GM21381 (cell line): ENCODE measurements around the gene UVSSA.

Experiments used
- ATAC-seq: cut with Tn5 transposase; IDR thresholded peaks from one replicate; pipeline ENCODE4 v1.9.1; 2021; ENCODE audit warnings: mild to moderate bottlenecking, moderate library complexity; ENCODE audit not compliant: unreplicated experiment

The UVSSA gene

GRCh38 chr4:1406394-1406980, 59.5 kb downstream of the UVSSA start, which contains the start of gene NKX1-1:
TSS of gene NKX1-1 (minus strand) at chr4:1406442. CDS start at chr4:1406442, 0 bp downstream.
- no peak for ATAC-seq

DNA sequence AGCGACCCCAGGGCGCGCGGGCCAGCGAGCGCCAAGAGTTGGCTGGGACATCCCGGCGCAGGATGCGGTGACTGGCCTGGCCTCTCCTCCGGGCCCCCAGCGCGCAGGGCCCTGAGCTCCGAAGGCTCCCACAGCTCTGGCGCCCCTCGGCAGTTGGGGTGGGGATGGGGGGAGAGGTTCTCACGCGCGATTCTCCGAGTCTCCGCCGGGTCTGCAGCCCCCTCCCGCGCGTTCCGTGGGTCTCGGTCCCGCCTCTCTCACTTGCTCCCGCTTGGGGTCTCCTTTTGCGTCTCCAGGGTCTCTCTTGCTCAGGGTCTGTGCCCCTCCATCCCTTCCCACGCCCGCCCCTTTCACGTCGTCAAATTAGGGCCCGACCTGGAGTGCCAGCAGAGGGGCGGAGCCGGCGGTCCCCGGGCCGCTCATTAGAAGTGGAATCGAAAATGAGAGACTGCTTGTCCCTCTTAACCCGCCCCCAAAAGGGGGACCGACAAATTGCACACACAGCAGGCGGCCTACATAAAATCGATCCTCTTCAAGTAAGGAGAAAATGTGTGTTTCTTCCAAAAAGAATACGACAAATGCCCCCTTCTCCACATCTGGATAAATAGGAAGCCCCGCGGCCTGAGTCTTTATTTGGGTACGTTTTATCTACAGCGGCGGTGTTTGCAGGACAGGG, 60.1 kb downstream of the UVSSA start:
- no peak for ATAC-seq

GRCh38 chr4:1407657-1408333, 60.8 kb downstream of the UVSSA start:
- no peak for ATAC-seq

DNA sequence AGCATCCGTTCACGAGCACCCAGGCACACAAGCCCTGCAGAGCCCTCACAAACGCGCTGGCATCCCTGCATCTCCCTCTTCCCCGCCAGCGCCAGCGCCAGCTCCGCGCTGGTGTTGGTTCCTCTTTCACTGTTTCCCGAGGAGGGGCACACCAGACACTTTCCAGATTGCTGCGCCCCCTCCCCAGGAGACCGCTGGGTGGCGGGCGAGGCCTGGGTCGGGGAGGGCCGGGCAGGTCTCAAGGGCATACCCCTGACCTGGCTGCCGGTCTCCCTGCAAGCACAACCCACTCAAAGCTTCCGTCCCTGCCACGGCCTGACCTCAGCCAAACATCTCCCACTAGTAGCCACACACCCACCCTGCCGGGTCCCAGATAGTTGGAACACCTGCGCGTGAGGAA, 61.4 kb downstream of the UVSSA start:
- ATAC-seq, result no peak

DNA sequence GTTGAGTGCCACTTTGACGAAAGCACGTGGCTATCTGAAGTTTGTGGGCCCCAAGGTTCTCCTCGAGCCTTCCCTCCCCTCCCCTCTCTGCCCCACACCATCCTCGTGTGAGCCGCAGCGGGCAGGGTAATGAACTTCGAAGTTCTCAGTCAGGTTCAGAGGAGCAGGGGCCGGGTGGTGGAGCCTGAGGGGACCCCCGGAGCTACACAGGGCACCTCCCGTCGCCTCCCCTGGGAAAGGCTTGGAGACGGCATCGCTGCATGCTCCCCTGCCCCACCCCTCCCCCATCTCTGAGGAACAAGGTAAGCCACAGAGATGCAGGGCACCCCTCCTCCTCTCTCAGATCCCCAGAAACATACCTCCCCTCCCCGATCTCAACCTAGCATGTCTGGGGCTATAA, 62.1 kb downstream of the UVSSA start:
- no peak for ATAC-seq

DNA sequence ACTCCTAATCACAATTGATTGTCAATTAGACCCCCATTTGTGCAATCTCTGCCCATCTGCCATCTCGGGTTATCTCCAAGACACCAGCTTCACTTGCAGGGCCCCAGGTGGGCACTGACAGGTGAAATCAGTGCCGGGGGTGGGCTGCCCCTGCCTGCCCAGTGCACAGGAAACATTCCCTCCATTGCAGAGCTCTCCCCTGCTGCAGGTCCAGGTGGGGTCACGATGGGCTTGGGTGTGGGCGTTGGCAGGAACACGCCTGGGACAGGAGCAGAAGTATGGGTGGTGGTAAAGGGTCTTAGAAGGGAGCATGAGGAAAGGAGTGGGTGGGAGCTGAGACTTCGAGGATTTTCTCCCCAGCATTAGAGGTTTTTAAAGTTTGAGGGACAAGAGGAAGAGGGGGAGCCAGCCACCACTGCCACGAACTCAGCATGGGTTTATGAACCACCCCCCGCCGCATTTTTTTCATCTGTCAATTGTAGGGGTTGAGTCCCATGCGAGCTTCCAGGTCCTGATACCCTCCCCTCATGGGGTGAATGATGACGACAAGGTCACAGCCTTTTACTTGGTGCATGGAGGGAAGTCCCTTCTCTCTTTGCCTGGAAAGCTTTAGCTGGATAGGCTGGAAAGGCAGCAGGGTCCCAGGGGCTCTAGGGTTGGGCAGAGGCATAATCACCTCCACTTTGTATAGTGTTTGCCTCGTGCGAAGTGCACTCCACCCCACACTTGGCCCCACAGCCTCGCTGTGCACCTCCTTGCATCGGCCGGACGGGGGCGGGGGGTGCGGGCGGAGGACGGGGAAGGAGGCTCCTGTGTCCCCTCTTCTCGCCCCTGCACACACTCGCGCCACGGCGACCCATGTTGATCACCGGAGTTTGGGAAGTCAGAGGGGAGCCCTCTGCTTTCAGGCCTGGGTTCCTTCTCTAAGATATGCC, 62.8 kb downstream of the UVSSA start:
- no peak for ATAC-seq

GRCh38 chr4:1410491-1411325, 63.7 kb downstream of the UVSSA start:
- ATAC-seq, result no peak

- ATAC-seq, result no peak
These were observed 64.7 kb downstream of the UVSSA start for GRCh38 chr4:1411436-1412375.

DNA sequence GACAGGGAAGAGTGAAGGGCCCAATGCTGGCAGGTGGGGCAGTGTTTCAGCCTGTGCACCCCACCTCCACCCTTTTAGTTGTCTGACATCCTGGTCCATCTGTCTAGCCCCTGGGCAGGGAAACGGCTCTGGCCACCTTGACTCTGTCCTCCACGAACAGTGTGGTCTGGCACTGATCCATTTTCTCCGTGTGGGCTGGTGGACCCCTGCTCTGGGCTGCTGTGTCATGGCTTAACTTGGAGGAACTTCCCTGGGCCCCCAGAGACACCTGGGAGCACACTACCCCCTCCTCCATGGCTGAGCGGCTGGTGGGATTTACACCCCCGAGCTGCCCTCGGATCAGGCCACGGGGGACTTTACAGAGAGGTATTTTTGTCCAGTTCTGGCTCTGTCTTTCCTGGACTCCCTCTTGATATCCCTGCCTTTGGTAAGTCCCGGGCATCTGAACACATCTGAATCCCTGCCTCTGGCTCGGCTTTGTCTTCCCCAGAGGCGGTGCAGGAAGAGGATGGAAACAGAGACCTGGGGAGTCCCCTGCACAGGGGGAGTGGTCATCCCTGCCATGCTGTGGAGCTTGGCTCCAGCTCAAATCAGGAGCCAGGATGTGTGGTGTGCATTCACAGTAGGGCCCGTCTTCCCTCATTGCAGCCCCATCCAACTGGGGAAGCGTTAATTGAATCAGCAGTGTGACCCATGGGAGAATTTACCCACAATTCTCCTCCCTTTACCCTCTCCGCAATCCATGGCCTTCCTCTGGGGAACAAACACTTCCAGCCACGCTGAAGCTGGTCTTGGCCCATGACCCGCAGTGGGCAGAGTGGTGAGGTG, 65.6 kb downstream of the UVSSA start:
- ATAC-seq, result no peak

GRCh38 chr4:1413204-1413663, 66.2 kb downstream of the UVSSA start:
- ATAC-seq, result no peak

- ATAC-seq, result no peak
These were observed 66.9 kb downstream of the UVSSA start for GRCh38 chr4:1413687-1414479.

GRCh38 chr4:1414831-1415680, 68.0 kb downstream of the UVSSA start:
- ATAC-seq, result no peak

DNA sequence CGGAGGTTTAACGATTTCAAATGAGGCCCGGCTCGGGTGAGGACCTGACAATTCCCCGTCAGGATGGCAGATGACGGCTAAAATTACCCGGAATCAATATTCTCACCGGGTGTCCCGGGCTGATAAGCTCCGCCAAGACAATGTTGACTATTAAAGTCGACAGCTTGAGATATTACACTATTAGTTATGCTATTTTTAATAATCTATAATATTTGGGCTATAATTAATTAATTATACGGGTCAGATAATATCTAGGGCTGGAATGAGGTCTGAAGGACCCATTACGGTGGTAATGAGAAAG, 68.6 kb downstream of the UVSSA start:
- no peak for ATAC-seq

- ATAC-seq, result no peak
These were observed 69.3 kb downstream of the UVSSA start for GRCh38 chr4:1416051-1416947.

DNA sequence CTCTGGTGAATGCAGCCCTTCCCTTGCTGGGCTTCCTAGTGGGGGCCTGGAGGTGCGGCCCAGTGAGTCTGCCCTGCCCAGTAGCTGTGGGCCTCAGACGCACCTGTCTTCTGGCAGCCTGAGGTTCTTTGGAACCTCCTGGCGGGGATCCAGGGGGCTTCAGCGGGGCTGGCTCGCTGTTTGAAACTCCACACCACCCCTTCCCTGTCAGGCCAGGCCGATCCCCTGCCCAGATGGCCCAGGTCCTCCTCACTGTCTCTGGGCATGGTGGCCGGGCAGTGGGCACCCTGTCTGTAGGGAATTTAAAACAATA, 69.9 kb downstream of the UVSSA start:
- no peak for ATAC-seq
